Measurements from ENCODE around the gene LRP5. TPM values are rescaled to one million over a fixed set of nuclear protein-coding genes. Genes with fewer than 3 reads are reported as not detected.

Gene LRP5
- total RNA-seq, 1 experiment from 2014 or later, result 129 TPM

DNA sequence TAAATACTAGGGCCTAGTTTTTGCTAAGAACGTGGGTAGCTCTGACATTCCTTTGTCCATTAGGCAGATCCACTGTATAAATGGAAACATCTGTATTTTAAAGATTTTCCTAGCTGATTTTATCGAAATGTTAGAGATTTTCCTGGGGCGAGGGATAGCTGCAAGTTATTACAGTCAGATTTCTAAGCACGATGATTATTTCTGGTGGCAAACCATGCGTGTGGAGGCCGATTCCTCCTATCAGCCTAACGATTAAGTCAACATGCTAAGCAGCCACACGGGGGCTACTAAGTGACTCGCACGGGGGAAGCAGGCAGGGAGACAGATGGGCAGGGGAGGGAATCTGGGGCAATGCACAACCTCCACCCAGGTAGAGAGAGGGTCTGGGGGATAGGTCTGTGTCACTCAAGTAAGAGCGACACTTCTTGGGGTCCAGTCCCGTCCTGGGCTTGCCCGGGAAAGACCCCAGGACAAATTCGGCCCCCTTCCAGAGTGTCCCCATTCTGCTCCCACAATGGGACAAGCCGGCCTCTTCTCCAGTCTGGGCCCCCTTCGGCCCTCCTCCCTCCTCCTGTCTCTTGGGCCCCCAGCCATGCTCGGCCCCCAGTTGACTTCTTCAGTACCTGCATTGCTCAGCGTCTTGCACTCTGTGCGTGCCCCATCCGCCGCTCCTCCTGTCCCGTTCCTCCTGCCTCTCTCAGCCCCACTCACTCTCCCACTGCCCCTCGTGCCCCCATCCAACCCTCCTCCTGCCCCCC lies 41.2 kb upstream of the LRP5 start:
- Histone ChIP-seq H3K36me3 (ENCODE audit: low read depth) (no peaks in the 10 kb centered on the region), H3K27ac (peak overlapping the region; percentile 63), H3K4me3 (peak overlapping the region; percentile 77), H4K20me1 (ENCODE audit: insufficient read depth) (peaks cover 6% of the 10 kb centered on the region; the same call in 1 of the 2 replicates), H2AFZ (peak overlapping the region; percentile 84), H3K4me1 (replicated peaks; ENCODE audit: insufficient read depth) (peaks cover 13% of the 10 kb centered on the region), H3K9me2 (ENCODE audit: insufficient read depth) (no peaks in the 10 kb centered on the region), H3F3A (ENCODE audit: insufficient read depth, low read depth) (peaks cover 4% of the 10 kb centered on the region; the same call in 1 of the 2 replicates), H3K4me2 (peak overlapping the region; percentile 95), H3K27me3 (ENCODE audit: insufficient read depth, low read depth) (no peaks in the 10 kb centered on the region), H3K9me3 (ENCODE audit: insufficient read depth, low read depth) (no peaks in the 10 kb centered on the region), H3K79me2 (ENCODE audit: low read depth) (peaks cover 32% of the 10 kb centered on the region)
- ChIA-PET POLR2A (ENCODE audit: unreplicated experiment) (interaction anchor here (0.5 to 1.3 kb wide), 5 partner anchors 9 to 1735 kb away, joined by 3 to 7 read pairs (median 3); no protein-coding TSS in a partner anchor), CTCF (interaction anchor here (0.6 to 1.1 kb wide), 5 partner anchors 24 to 1194 kb away, joined by 4 to 6 read pairs (median 4); no protein-coding TSS in a partner anchor)
- no TSS peak for BruUV-seq (replicated peaks)
- peak; percentile 65 to 73 for DNase-seq
- TF ChIP-seq EZH2 (IDR thresholded peaks at IDR 0.05; ENCODE audit: low read depth), result no peak
- TF ChIP-seq, protein P1, sequence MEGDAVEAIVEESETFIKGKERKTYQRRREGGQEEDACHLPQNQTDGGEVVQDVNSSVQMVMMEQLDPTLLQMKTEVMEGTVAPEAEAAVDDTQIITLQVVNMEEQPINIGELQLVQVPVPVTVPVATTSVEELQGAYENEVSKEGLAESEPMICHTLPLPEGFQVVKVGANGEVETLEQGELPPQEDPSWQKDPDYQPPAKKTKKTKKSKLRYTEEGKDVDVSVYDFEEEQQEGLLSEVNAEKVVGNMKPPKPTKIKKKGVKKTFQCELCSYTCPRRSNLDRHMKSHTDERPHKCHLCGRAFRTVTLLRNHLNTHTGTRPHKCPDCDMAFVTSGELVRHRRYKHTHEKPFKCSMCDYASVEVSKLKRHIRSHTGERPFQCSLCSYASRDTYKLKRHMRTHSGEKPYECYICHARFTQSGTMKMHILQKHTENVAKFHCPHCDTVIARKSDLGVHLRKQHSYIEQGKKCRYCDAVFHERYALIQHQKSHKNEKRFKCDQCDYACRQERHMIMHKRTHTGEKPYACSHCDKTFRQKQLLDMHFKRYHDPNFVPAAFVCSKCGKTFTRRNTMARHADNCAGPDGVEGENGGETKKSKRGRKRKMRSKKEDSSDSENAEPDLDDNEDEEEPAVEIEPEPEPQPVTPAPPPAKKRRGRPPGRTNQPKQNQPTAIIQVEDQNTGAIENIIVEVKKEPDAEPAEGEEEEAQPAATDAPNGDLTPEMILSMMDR (conservative IDR thresholded peaks at IDR 0.05), result peak; percentile 56; the same call in 1 of the 2 replicates
- intact Hi-C loops (cut with micrococcal nuclease; ENCODE audit: unreplicated experiment), result loop anchor here (1.0 to 5.0 kb wide), 3 partner anchors 71 to 113 kb away; no protein-coding TSS in a partner anchor

DNA sequence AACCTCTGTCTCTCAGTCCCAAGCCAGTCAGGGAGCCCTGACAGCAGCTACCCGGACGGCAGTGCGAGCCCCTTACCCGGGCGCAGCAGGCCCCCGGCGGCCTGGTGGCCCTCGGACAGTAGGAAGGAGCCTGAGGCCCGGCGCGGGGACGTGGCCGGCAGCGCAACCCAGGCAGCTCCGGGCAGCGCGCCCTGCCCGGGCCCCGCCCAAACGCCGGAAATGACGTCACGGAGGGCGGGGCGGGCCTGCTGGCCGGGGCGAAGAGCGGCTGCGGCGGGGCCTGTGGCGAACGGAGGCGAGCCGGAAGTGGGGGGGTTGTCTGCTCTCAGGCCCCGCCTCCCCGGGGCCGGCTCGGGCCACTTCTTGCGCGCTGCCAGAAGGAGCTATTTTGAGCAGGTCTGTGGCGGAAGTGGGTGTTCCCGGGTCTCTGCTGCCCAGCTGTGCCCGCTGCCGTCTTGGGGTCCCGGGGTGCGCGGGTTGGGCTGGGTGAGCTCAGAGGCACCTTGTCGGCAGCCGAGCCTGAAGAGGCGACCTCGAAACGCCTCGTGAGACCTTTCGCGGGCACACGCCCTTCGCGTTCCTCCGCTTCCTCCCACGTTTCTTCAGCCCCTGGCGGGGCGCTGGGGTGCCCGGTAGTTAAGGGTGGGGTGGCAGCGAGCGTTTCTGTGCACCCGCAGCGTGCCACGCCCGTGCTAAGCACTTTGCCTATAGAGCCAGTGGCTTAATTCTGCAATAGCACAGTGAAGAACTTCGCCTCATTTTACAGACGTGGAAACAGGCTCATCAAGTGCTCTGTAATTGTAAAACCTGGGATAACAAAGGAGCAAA lies 40.4 kb upstream of the LRP5 start, which contains the start of gene C11orf24:
Gene C11orf24 (minus strand): TSS at position 193 of the 828 bp plus-strand sequence. CDS start 8,206 bp downstream, outside the sequence.
- H3K36me3 ChIP-seq (ENCODE audit: low read depth), result no peaks in the 10 kb centered on the region
- peak; percentile 91 to 98 for DNase-seq
- peak within 1 kb of the TSS; percentile 95 for H2AFZ ChIP-seq
- peaks cover 13% of the 10 kb centered on the region for H3K4me1 ChIP-seq (replicated peaks; ENCODE audit: insufficient read depth)
- H3K27me3 ChIP-seq (ENCODE audit: insufficient read depth, low read depth), result no peaks in the 10 kb centered on the region
- POLR2A ChIA-PET (ENCODE audit: unreplicated experiment), result interaction anchor here (0.6 to 1.3 kb wide), 8 partner anchors 8 to 921 kb away, joined by 3 to 7 read pairs (median 4); no protein-coding TSS in a partner anchor
- H3K4me3 ChIP-seq, result peak within 1 kb of the TSS; percentile 77
- peak within 1 kb of the TSS; percentile 95 for H3K4me2 ChIP-seq
- no peak for TF ChIP-seq EZH2 (IDR thresholded peaks at IDR 0.05; ENCODE audit: low read depth)
- TF ChIP-seq, protein P1 (conservative IDR thresholded peaks at IDR 0.05), result no peak
- peak within 1 kb of the TSS; percentile 63 for H3K27ac ChIP-seq
- H3F3A ChIP-seq (ENCODE audit: insufficient read depth, low read depth), result peaks cover 4% of the 10 kb centered on the region; the same call in 1 of the 2 replicates
- BruUV-seq (replicated peaks), result TSS peak; percentile 88
- H3K9me3 ChIP-seq (ENCODE audit: insufficient read depth, low read depth), result no peaks in the 10 kb centered on the region
- peaks cover 32% of the 10 kb centered on the region for H3K79me2 ChIP-seq (ENCODE audit: low read depth)
- peaks cover 6% of the 10 kb centered on the region; the same call in 1 of the 2 replicates for H4K20me1 ChIP-seq (ENCODE audit: insufficient read depth)
- intact Hi-C loops (cut with micrococcal nuclease; ENCODE audit: unreplicated experiment), result loop anchor here (1.0 to 5.0 kb wide), 3 partner anchors 70 to 112 kb away; no protein-coding TSS in a partner anchor
- no peaks in the 10 kb centered on the region for H3K9me2 ChIP-seq (ENCODE audit: insufficient read depth)
- CTCF ChIA-PET, result interaction anchor here (0.7 to 0.9 kb wide), 2 partner anchors 15 to 64 kb away, joined by 3 to 4 read pairs; no protein-coding TSS in a partner anchor
